GM21786 (cell line): ENCODE results near the gene GREB1L.

Source experiments
- ATAC-seq: cut with Tn5 transposase; IDR thresholded peaks from one replicate; pipeline ENCODE4 v1.9.1; 2021; ENCODE audit not compliant: unreplicated experiment

Gene GREB1L

GRCh38 chr18:21444465-21445212 lies 202.6 kb downstream of the GREB1L start:
- no peak for ATAC-seq

GRCh38 chr18:21448299-21448698 lies 206.3 kb downstream of the GREB1L start:
- ATAC-seq = no peak

DNA sequence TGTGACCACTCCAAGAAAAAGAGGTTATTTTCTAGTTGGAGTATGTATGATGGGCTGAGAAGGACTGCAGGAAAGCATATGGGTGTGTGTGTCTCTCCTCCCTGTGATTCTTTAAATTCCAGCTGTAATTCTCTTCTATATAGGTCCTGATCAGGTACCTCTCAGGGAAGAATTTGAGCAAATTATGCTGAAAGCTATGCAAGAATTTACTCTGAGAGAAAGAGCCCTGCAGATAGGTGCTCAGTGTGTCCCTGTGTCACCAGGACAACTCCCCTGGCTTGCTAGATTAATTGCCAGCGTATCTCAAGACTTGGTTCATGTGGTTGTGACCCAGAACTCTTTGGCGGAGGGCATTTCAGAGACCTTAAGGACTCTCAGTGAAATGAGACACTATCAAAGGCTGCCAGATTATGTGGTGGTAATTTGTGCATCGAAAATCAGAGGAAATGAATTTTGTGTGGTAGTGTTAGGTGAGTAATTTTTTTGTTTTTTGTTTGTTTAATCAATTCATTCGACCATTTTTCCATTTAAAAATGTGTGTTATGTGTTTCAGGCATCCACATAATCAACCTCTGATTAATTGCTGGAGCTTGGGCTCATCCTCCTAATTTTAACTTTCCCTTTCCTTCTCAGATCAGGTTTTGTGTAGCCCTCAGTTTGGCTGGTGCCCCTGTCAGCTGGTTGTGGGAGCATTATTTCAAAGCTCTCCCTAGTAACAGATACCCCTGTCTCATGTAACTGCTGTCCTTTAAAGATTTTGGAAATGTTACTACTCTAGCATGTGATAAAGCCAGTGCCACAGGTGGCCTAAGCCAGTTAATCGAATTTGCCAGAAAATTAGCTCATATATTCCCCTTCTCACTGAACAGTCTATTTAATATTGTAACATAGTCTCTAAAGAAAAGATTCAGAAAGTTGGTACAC lies 207.6 kb downstream of the GREB1L start:
- no peak for ATAC-seq

GRCh38 chr18:21450503-21450902 lies 208.5 kb downstream of the GREB1L start:
- ATAC-seq = no peak

DNA sequence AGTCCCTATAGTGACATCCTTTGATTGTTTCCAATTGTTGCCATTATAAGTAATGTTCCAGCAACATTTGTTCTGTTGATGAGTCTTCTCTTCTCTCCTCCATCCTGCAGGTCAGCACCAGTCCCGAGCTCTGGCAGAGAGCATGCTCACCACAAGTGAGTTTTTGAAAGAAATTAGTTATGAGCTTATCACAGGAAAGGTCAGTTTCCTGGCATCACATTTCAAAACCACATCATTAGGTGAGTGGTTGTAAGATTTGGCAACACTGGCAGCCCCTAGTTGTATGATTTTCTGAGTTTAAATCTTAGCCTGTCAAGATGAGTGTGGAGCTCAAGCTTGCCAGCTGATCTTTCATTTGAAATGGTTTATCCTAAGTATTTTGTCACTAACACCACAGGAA lies 208.9 kb downstream of the GREB1L start:
- ATAC-seq = no peak

GRCh38 chr18:21451851-21452250 lies 209.8 kb downstream of the GREB1L start:
- ATAC-seq = no peak

DNA sequence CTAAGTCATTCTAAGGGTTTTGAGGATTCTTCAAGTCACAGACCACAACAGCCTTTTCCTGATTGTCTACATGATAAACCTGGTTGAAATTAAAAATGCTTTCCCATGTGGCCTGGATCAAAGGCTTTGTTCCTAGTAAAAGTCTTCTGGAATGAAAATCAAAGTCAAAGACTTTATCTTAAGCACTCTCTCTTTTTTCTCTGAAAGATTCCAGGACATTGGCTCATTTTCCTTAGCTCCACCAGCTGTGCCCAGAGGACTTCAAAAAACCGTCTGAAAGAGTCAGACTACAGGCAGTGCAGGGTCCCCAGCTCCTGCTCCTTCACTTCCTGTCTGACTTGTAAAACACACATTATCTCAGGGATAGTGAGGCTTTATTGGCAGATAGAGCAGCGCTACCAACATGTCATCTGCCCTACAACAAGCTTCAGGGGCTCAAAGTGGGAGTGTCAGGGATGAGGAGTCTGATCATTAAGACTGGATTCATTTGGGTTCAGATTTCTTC lies 210.3 kb downstream of the GREB1L start:
- ATAC-seq = no peak

GRCh38 chr18:21452796-21453510 lies 210.9 kb downstream of the GREB1L start:
- no peak for ATAC-seq

DNA sequence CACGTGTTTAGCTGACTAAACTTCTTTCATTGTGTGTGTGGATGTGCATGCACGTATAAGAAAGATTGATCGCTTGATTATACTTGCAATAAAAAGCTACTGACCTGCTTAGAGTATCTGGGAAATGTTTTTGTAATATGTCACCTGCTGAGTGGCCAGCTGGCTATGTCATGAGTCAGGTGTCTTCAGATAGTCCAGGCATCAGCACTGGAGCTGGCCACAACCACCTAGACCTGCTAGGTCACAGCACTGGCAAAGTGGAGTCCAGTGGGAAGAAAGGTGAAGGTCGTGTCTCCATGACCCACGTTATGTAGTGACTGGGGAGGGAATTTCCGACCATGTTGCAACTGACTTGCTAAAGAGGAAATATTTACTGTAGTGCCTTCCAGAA lies 211.5 kb downstream of the GREB1L start:
- ATAC-seq = no peak

GRCh38 chr18:21454725-21455124 lies 212.7 kb downstream of the GREB1L start:
- ATAC-seq = no peak

- ATAC-seq = no peak
Measured at GRCh38 chr18:21456428-21457178, 214.6 kb downstream of the GREB1L start.

- no peak for ATAC-seq
Measured at GRCh38 chr18:21457179-21457535, 215.1 kb downstream of the GREB1L start.

- no peak for ATAC-seq
Measured at GRCh38 chr18:21458310-21458709, 216.3 kb downstream of the GREB1L start.

DNA sequence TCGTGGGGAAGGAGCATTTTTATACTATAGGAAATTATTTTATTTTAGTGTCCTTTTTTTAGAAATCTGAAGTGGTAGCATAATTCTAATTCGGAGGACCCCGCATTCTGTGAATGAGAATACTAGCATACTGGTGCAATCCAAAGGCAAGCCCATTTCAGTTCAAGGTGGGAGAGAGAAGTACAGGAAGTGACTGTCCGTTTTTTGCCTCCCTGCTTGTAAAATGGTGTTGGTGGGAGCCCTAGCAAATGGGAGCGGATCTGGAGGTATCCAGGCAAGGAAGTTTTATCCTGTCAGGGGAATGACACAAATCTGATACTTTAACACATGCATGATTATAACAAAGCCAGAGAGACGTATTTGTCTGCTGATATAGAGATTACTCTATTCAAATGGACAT lies 216.8 kb downstream of the GREB1L start:
- ATAC-seq = no peak

- no peak for ATAC-seq
Measured at GRCh38 chr18:21459706-21460286, 217.8 kb downstream of the GREB1L start.

DNA sequence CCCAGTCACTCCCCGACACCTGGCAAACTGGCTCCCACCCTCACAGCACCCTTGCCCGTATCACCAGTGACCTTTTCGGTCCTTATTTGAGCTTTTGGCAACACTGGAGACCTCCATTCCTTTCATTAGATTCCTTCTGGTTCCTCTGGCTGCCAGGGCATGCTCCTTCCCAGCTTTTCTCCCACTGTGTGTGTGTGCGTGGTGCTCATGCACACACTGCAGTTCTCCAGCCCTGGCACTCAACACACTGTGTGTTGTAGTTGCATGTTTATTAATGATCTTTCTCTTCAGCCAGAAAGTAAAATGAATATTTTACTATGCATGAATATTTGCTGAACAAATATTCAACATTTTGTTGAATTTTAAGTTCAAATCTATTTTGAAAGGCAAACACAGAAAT lies 219.4 kb downstream of the GREB1L start:
- ATAC-seq = no peak

DNA sequence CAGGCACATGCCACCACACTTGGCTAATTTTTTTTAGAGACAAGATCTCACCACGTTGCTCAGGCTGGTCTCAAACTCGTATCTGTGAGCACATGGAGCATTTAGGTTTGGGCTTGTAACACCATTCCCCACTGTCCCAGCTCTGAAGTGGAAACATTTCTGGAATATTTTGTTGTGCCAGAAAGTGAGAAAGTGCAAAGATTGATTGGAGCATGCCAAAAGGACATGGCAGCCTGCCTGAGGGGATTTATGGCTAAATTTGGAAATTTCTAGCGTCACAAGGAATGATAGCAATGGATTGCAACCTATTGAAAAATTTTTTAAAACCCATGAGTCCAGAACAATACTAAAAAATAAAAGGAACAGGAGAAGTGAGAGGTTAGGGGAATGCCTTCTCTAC lies 221.7 kb downstream of the GREB1L start:
- ATAC-seq = no peak

DNA sequence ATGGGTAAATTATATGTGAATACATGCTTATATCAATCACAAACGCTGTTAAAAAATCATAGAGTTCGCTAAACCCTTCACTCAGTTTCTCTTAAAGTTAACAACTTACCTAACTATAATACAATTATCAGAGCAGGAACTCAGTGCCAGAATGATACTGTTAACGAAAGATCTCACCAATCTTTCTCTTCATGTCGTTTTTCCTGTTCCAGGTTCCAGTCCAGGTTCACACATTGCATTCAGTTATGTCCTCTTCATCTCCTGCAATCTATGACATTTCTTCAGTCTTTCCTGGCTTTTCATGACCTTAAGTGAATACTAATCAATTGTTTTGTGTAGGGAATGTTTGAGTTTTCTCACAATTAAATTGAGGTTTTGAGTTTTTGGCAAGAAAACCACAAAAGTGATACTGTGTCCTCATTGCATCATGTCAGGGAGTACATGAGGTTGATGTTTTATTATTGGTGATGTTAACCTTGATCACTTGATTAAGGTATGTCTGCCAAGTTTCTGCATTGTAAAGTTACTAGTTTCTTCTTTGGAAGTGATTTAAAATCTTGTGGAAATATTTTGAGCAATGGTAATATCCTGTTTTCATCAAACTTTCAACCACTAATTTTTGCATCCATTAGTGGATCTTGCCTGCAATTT lies 226.6 kb downstream of the GREB1L start:
- ATAC-seq = no peak

GRCh38 chr18:21472741-21473140 lies 230.7 kb downstream of the GREB1L start:
- no peak for ATAC-seq

- ATAC-seq = no peak
Measured at GRCh38 chr18:21474621-21475020, 232.6 kb downstream of the GREB1L start.
